GM18870 (cell line): Measurements from ENCODE around the gene SSC4D.
A peak's percentile ranks its signal among the peaks of the same experiment; 100 is the strongest.
"Not testable (repeated sequence)": the region's sequence is repeated elsewhere in the genome, so short reads cannot be mapped to it uniquely, and the experiment has no call there.

ENCODE experiments used
- ATAC-seq: cut with Tn5 transposase; IDR thresholded peaks from one replicate; pipeline ENCODE4 v1.9.1; 2021; ENCODE audit warnings: moderate library complexity; ENCODE audit not compliant: unreplicated experiment

SSC4D gene

DNA sequence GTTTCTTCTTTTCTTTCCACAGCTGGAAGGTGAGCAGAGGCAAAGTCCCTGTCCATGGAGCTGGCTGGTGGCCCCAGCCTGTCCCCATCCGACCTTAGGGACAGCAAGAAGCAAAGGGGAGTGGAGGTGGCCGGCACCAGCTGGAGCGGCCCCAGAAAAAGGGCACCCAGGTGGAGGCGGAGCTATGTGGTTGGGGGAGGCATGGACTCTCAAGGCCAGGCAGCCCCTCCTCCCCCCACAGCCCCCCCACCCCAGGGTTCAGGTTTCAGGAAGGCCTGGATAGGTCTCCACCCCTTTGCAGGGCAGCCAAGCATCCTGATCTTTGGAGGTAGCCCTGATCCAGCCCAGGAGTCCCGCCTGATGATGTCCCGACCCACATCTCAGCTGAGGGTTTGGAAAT, at the start of gene SSC4D:
Gene SSC4D (minus strand): TSS at position 161 of the 400 bp plus-strand sequence. CDS start 5,258 bp downstream, outside the sequence.
- ATAC-seq = no peak

- ATAC-seq = not testable (repeated sequence)
These were observed 49.0 kb upstream of the SSC4D start for GRCh38 chr7:76458504-76458903.

DNA sequence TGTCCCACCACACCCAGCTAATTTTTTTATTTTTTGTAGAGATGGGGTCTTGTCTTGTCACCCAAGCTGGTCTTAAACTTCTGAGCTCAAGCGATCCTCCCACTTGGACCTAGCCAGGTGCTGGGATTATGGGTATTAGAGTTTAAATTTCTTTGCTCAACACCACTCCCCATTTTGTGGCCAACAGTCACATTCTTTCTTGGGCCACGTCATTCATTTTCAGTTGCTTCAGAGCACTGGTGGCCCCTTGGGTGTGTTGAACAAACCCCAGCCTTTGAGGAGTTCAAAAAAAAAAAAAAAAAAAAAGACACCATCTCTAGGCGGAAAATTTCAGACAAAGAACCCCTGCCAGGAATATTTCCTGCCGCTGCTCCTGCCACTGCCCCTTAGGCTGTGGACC, 47.5 kb upstream of the SSC4D start:
- not testable (repeated sequence) for ATAC-seq

GRCh38 chr7:76445577-76446008, 36.1 kb upstream of the SSC4D start:
- ATAC-seq = peak; percentile 74

- peak; percentile 38 for ATAC-seq
These were observed 34.3 kb upstream of the SSC4D start for GRCh38 chr7:76443846-76444245.

DNA sequence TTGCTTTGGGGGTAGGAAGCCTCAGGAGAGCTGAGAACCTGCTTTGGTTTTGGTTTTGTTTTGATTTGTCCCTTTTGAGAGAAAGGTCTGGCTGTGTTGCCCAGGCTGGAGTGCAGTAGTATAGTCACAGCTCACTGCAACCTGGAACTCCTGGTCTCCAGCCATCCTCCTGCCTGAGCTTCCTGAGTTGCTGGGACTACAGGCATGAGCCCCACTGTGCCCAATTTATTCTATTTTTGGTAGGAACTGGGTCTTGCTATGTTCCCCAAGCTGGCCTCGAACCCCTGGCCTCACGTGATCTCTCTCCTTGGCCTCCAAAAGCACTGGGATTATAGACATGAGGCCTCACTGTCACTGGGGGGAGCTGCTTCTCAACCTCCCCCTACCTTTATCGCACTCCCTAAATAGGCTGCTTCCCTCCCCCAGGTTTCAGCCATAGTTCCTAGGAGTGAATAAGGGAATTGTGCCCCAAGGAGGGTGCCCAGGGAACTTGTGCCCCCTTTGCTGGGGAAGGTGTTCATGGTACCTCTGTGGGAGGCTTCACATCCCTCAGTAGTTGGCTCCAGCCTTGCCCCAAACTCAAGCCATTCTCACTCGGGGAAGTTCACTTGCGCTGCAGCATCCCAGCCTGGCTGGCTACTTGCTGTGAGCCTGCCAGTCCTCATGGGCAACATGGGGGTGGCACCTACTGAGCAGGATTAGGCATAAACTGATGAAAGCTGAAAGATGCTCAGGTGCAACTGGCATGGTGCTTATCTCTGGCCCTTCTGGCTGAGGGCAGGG, 33.4 kb upstream of the SSC4D start:
- ATAC-seq = not testable (repeated sequence)

GRCh38 chr7:76441792-76442191, 32.3 kb upstream of the SSC4D start:
- ATAC-seq = not testable (repeated sequence)

DNA sequence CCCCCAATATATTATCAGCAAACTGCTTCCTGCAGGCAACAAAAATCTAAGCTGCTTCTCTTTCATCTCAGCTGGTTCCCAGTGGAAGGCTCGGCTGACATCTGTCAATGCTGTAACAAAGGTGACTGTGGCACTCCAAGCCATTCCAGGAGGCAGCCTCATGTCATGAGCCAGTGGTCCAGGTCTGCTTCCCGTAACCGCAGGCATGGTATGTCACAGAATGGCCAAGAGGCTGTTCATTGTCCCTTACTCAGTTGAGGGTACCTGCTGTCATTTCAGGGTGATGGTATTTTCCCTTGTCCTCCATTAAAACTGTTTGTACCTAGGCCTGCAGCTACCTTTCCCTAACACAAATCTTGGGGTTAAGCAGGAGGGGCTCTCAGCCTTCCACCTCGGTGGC, 30.9 kb upstream of the SSC4D start:
- ATAC-seq = not testable (repeated sequence)

- ATAC-seq = not testable (repeated sequence)
These were observed 29.8 kb upstream of the SSC4D start for GRCh38 chr7:76439120-76439888.

- peak; percentile 79 for ATAC-seq
These were observed 28.4 kb upstream of the SSC4D start for GRCh38 chr7:76437873-76438272.

GRCh38 chr7:76430836-76431235, 21.3 kb upstream of the SSC4D start:
- no peak for ATAC-seq

DNA sequence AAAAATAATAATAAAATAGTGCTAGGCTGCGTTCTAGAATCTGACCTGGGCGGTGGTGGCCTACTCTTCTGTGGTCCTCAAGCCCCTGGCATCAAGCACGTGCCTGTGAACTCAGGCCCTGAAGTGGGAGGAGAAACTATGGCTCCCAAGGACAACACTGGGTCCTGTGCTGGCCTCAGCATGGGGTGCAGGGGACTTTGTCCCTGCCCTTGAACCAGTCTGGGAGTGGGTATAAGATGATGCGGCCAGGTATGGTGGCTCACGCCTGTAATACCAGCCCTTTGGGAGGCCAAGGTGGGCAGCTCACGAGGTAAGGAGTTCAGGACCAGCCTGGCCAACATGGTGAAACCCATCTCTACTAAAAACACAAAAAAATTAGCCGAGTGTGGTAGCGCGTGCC, 20.7 kb upstream of the SSC4D start:
- no peak for ATAC-seq

DNA sequence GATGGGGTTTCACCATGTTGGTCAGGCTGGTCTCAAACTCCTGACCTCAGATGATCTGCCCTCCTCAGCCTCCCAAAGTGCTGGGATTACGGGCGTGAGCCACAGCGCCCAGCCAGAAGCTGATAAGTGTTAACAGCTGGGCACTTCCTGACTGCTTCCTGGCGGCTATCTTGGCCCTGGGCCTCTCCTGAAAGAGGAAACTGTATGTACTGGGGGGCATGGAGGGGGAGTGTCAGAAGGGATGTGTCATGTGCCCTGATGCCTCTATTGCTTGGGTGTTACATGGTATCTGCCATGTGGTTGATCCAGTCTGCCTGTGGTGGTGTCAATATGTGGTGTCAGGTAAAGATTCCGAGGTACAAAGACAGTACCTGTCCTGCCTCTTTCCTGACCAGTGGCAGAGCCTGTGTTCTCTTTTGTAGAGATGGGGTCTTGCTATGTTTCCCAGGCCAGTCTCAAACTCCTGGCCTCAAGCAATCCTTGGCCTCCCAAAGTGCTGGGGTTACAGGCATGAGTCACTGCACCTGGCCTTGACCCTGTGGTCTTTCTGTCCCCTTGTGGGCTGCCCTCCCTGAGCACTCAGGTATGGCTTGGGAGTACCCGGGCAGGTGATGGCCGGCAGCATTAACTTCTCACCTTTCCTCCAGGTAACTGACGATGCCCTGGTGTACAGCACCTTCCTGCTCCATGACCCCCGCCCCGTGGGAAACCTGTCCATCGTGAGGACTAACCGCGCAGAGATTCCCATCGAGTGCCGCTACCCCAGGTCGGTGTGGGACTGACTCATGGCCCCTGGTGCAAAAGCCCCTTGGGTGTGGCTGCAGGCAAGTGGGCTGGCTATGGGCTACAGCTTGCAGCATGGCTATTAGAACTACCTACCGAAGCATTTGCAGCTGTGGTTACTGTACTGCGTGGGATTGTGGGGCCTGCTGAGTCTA, 19.6 kb upstream of the SSC4D start:
- no peak for ATAC-seq

DNA sequence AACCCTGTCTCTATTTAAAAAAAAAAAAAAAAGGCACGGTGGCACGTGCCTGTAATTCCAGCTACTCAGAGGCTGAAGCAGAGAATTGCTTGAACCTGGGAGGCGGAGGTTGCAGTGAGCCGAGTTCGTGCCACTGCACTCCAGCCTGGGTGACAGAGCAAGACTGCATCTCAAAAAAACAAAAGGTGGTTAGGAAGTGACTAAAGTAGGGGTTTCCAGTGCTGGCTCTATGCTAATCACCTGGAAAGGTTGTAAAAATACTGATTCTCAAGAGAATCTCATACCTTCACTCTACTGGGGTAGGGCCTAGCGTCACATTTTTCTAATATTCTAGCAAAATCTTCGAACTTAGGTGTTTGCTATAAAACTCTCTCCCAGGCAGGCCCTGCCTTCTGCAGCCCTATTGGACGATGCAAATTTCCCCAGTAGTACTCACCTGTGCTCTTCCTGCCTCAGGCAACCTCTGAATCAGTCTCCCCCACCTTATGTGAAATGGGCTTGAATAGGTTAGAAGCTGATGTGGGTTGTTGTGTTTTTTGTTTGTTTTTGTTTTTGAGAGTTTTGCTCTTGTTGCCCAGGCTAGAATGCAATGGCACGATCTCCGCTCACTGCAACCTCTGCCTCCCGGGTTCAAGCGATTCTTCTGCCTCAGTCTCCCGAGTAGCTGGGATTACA, 18.8 kb upstream of the SSC4D start:
- ATAC-seq = no peak

- no peak for ATAC-seq
These were observed 18.1 kb upstream of the SSC4D start for GRCh38 chr7:76427635-76428034.

DNA sequence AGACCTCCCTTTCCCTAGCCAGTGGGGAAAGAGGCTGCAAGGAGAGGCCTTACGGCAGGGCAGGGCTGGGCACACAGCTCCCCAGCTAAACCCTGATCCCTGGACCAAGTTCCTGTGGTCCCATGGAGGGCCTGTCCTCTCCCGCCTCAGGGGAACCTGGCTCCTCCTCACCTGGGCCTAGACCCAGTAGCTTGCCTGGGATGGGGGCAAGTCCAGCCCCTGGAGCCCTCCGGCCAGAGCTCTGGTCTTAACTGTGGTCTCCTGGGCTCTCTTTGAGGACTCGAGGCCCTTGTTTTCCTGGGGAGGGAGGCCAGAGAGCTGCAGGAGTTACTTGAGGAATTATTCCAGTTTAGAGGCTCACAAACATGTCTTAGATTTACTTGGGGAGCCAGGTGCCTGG, 16.7 kb upstream of the SSC4D start:
- no peak for ATAC-seq

DNA sequence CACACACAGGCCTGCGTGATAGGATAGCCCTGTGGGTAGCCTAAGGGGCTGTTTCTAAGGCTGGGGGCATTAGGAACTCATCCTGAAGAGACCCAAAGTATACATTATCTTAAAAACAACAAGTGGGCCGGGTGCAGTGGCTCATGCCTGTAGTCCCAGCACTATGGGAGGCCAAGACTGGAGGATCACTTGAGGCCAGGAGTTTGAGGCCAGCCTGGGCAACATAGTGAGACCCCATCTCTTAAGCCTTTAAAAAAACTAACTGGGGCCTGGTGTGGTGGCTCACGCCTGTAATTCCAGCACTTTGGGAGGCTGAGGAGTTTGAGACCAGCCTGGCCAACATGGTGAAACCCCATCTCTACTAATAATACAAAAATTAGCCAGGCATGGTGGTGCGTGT, 16.1 kb upstream of the SSC4D start:
- not testable (repeated sequence) for ATAC-seq

- ATAC-seq = no peak
These were observed 15.7 kb upstream of the SSC4D start for GRCh38 chr7:76425156-76425555.

DNA sequence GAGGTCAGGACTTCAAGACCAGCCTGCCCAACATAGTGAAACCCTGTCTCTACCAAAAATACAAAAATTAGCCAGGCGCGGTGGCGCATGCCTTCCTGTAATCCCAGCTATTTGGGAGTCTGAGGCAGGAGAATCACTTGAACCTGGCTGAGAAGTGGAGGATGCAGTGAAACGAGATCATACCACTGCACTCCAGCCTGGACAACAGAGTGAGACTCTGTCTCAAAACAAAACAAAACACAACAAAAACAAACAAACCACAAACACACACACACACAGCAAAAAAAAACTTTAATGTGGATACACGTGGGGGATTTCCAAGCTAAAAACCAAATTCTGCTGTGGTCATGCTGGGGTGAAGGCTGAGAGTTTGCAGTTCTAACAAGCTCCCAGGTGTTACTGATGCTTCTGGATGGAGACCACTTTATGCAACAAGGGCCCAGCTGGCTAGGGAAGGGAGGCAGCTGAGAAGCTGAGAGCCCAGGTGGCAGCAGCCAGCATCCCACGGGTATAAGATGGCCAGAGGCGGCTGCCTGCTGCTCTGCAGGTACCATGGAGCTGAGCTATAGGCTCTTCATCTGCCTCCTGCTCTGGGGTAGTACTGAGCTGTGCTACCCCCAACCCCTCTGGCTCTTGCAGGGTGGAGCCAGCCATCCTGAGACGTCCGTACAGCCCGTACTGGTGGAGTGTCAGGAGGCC, 15.1 kb upstream of the SSC4D start, which contains the start of gene ZP3:
Gene ZP3 (plus strand): TSS at position 538 of the 699 bp plus-strand sequence. CDS start 15 bp downstream, at position 553.
- peak; percentile 67 for ATAC-seq
